ENCODE results near the gene SUN2. TPM values are rescaled to one million over a fixed set of nuclear protein-coding genes. Genes with fewer than 3 reads are reported as not detected.

SUN2 gene
- total RNA-seq, 1 experiment from 2014 or later: 104 TPM

DNA sequence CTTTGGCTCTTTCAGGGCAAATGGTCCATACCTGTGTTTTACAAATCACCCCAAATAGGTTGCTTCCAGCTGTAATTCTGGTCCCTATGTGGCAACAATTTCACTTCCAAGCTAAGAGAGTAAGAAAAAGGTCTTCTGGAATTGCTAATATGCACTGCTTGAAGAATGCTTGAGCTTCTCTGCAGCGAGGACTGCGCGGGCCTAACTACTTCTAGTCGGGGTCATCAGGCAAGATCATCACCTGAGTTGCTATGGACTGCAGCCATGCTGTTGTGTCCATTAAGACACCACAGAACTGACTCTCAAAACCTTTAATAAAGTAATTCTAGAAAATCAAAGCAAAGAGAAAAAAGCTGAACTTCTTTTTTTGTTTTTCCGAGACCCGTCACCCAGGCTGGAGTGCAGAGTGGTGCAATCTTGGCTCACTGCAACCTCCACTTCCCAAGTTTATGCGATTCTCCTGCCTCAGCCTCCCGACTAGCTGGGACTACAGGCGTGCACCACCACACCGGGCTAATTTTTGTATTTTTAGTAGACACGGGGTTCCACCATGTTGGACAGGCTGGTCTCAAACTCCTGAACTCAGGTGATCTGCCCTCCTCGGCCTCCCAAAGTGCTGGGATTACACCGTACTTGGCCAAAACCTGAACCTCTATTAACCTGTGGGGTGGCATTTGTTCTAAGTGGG is 57.2 kb downstream of the SUN2 start:
- DNase-seq (ENCODE audit: low spot score): no peak
- TF ChIP-seq EZH2 (IDR thresholded peaks at IDR 0.05; ENCODE audit: borderline replicate concordance, low read depth, low read length, poor library complexity, severe bottlenecking) (no peak), CTCF (conservative IDR thresholded peaks at IDR 0.05; ENCODE audit: low read depth, low read length) (no peak)
- Histone ChIP-seq H3K9me3 (ENCODE audit: low read depth, low read length, poor library complexity, severe bottlenecking) (no peaks in the 10 kb centered on the region), H3K4me1 (ENCODE audit: insufficient read depth, low read length, poor library complexity, severe bottlenecking) (peaks cover 18% of the 10 kb centered on the region), H3K27me3 (replicated peaks; ENCODE audit: insufficient read depth, low read depth, low read length, poor library complexity) (no peaks in the 10 kb centered on the region), H3K36me3 (ENCODE audit: insufficient read depth, low read length, poor library complexity, severe bottlenecking) (peaks cover 4% of the 10 kb centered on the region), H3K4me3 (ENCODE audit: low read depth, low read length, poor library complexity, severe bottlenecking) (peak overlapping the region; percentile 94), H3K27ac (ENCODE audit: low read depth, low read length, poor library complexity, severe bottlenecking) (peak overlapping the region; percentile 11)
- no TSS peak for BruUV-seq (replicated peaks)
- ChIA-PET POLR2A (ENCODE audit: low non-redundant PET) (no interaction called here), CTCF (interaction anchor here (1.0 kb wide), 1 partner anchor 17 kb away, joined by 3 read pairs; the partner anchor contains the start of gene TOMM22)
- intact Hi-C loops (cut with micrococcal nuclease; ENCODE audit: unreplicated experiment): no loop called here

DNA sequence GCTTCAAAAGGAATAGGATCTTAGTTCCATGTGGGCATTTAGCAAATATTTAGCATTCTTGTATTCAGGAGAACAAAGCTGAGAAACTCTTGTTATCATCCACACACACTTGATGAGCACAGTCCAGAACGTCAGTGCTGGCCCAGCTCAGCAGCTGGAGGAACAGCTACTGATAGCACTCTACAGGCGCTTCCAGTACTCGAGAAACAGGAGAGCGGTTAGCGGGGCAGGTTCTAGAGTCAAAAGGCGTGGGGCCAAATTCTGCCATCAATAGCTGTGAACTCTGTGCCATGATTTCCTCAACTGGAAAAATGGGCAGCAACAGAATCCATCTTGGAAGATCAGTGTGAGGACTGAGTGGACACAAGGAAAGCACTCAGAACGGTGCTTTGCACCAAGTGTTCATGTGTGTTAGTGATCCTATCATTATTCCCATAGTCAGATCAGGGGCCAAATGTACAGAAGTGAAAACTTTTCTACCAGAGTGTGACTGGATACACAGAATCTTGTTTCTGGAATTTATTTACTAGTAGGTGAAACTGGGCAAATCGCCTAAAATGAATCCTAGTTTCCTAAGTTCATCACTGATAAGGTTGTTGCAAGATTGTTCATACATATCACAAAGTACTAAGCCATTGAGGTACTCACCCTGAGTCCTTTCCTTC is 58.2 kb downstream of the SUN2 start:
- Histone ChIP-seq H3K4me1 (ENCODE audit: insufficient read depth, low read length, poor library complexity, severe bottlenecking) (peaks cover 14% of the 10 kb centered on the region), H3K27ac (ENCODE audit: low read depth, low read length, poor library complexity, severe bottlenecking) (peak overlapping the region; percentile 43)
- CTCF ChIA-PET: no interaction called here

More for the DNA sequence above, 58.2 kb downstream of the SUN2 start:
- no peaks in the 10 kb centered on the region for H3K9me3 ChIP-seq (ENCODE audit: low read depth, low read length, poor library complexity, severe bottlenecking)
- peak overlapping the region; percentile 15 for H3K4me3 ChIP-seq (ENCODE audit: low read depth, low read length, poor library complexity, severe bottlenecking)
- H3K27me3 ChIP-seq (replicated peaks; ENCODE audit: insufficient read depth, low read depth, low read length, poor library complexity): no peaks in the 10 kb centered on the region
- no TSS peak for BruUV-seq (replicated peaks)
- POLR2A ChIA-PET (ENCODE audit: low non-redundant PET): no interaction called here
- TF ChIP-seq CTCF (conservative IDR thresholded peaks at IDR 0.05; ENCODE audit: low read depth, low read length) (no peak), EZH2 (IDR thresholded peaks at IDR 0.05; ENCODE audit: borderline replicate concordance, low read depth, low read length, poor library complexity, severe bottlenecking) (no peak)
- intact Hi-C loops (cut with micrococcal nuclease; ENCODE audit: unreplicated experiment): no loop called here
- DNase-seq (ENCODE audit: low spot score): no peak
- H3K36me3 ChIP-seq (ENCODE audit: insufficient read depth, low read length, poor library complexity, severe bottlenecking): peaks cover 9% of the 10 kb centered on the region
